ENCODE results near the gene RAI14.

RAI14 gene
- 7.8 to 61.5 (median 29.2) reads per million in 17 experiments for total RNA-seq

GRCh38 chr5:34656001-34656699, at the start of gene RAI14:
Gene RAI14 (plus strand): TSS chr5:34656328. CDS start chr5:34686920, 30,592 bp downstream.
- DNase-seq: peak; percentile 37 to 76 (median 52)

DNA sequence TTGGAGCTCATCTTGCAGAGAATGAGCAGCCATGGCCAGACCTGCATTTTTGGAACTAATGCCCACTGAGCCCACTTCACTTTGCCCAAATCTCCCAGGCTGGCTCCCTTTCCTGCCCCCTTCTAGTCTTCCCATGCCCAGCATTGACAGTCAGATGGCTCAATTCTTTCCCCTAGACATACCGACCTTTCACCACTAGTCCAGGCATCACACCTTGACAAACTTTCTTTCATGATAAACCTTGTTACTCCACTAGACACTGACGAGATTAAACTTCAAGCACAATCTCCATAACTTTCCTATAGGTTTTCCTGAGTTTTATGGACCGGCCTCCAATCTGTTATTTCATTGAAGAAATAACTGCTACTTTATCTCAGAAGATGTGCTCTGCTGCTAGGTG, 47.8 kb upstream of the RAI14 start:
- no peak for DNase-seq

DNA sequence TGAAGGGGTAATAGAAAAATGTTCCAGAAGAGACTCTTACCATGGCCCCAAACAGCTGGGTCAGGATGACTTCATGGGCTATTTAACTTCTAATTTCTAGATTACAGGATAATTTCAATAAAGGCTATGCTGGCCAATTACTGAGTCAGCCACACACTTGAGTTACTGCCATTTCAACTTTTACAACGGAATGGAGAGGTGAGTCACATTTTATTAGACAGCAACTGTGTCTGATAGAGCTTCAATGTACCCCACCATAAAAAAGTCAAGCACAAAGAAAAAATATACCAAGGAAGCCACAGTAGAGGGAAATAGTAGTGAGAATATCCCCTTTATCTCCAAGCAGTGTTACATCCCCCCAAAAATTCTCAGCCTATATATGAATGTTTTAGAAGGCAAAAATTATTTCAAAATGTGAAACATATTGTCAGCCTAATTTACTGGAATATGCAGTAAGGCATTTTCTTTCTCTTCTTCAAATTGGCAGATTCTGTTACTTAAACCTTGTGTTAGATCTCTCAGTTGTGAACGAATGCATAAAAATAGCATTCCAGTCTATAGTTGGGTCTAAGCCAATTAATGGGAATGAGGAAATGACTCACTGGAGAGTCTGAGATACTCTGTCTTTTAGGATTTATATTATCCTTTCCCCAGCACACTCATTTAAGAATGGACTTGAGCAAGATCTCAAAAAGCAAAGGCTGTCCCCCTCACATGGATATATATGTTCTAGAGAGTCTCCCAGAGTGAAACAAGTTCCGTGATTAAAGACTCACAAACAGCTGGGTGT, 47.1 kb upstream of the RAI14 start:
- peak in 2 of 4 experiments; percentile 33 to 42 for DNase-seq

- DNase-seq: no peak
Measured at GRCh38 chr5:34609951-34610441, 46.1 kb upstream of the RAI14 start.

DNA sequence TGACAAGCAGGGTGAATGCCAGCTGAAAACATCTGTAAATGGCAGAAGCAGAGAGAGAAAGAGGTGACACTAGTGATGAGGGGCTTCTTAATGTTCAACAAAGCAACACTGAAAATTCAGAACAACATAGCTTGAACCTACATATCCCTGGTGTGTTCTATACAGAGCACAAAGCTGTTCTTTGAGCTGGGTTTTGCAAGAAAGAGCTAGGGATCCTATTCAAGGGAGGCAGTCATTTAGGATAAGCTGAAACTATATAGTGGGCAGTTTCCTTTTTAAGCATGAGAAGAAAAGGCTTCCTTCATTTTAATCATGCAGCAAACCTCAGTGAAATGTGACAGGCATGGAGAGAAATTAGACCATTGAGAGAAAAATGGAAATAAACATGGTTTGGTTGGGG, 45.6 kb upstream of the RAI14 start:
- DNase-seq: no peak

GRCh38 chr5:34611464-34612415, 44.4 kb upstream of the RAI14 start:
- DNase-seq: no peak

DNA sequence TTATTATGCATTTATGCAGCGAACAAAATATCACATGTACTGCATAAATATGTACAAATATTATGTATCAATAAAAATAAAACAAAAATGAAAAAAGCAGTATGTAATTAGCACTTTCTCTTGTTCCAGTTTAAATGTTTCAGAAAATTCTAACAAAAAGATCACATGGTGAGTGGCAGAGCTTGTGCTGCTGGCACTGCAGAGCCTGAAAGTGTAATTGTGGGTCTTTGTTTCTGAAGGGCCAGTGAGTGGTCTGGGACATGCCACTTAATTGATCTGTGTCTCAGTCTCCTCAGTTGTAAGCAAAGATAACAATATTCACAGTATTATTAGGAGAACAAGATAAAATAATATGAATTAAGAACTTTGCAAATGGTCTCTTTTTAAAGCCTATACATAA, 39.5 kb upstream of the RAI14 start:
- no peak for DNase-seq

DNA sequence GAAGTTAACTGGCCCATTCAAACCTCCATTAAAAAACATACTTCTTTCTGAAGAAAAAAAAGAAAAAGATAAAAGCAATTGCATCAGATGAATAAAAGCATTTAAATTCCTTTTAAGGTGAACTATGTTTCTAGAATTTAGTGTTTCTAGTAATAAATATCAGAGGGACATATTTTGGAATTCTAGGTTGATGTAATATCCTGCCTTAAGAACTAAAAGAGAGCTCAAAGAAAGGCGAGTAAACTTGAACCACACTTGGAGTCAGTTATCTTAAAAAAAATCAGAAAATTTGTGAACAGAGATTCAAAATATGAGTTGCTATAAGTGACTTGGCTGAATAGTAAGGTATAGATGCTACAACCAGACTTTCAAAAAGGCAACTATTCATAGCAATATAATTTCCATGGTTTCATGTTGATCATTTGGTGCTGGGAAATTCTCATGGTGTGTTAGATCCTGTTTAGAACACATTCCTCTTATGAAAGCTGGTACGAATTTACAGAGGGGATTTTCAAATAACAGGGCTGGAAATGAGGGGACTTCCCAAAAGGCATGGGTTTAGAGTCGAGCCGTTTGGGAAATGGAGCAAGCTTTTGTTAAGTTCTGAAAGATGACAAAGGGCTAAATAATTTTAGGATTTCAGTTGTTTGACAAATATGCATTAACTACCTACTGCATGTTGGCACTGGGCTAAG, 37.6 kb upstream of the RAI14 start:
- no peak for DNase-seq

GRCh38 chr5:34620185-34620584, 35.9 kb upstream of the RAI14 start:
- no peak for DNase-seq

GRCh38 chr5:34621277-34622097, 34.6 kb upstream of the RAI14 start:
- no peak for DNase-seq

GRCh38 chr5:34622098-34622400, 34.1 kb upstream of the RAI14 start:
- DNase-seq: no peak

- no peak for DNase-seq
Measured at GRCh38 chr5:34624691-34625090, 31.4 kb upstream of the RAI14 start.

DNA sequence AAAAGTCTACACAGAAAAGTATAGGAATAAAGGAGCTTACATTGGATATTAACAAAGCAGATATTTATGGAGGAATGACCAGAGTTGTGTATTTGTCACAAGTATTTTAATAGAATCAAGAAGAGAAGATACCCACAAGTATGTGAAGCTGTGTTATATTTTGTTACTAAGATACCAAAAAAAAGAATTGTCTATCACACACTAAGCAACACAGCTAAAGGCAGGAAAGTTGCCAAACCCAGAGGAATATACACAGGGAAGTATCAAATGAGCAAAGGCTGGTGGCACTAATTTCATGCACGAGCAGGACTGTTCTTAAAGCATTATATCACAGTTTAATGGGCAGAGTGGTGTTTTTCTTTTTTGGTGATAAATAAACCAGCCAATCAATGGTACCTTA, 30.9 kb upstream of the RAI14 start:
- DNase-seq: no peak

DNA sequence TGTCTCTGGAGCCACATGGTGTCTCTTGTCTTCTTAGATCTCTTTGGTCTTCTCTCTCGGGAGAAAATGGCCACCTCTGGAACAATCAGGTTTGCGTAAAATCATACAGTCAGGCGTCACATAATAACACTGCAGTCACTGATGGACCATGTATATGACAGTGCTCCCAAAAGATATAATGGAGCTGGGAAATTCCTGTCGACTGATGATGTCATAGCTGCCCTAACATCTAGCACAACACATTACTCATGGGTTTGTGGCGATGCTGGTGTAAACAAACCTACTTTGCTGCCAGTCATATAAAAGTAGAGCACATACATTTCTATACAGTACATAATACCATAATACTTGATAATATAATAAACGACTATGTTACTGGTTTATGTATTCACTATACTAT, 30.1 kb upstream of the RAI14 start:
- DNase-seq: peak in 1 of 4 experiments; percentile 2

DNA sequence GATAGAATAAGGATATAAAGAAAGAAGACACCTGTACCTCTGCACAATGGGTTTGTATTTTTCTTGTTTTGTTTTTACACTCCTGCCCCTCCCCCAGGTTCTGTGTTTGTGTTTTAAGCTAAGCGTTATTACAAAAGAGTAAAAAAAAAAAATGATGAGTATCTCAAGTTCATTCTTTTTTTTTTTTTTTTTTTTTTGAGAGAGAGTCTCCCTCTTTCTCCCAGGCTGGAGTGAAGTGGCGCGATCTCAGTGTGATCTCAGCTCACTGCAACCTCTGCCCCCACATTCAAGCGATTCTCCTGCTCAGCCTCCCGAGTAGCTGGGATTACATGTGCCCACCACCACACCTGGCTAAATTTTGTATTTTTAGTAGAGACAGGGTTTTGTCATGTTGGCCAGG, 29.4 kb upstream of the RAI14 start:
- DNase-seq: no peak

DNA sequence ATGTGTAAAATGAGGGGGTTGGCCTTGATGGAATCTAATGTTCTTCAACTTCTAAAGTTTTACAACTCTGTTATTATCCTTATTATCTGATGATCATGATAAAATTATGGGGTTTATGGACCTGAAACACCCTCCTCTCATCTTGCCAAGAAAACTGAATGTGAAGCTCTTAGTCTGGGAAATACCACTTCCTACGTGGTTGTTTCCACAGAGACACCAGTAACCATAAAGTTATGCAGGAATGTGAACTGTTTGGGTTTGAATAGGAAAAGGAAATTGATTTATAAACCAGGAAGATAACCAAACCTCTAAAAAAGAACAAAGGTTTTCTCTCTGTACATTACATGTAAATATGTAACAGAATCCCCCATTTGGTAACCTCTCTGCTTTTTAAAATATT, 28.3 kb upstream of the RAI14 start:
- no peak for DNase-seq

- no peak for DNase-seq
Measured at GRCh38 chr5:34628373-34628772, 27.8 kb upstream of the RAI14 start.

DNA sequence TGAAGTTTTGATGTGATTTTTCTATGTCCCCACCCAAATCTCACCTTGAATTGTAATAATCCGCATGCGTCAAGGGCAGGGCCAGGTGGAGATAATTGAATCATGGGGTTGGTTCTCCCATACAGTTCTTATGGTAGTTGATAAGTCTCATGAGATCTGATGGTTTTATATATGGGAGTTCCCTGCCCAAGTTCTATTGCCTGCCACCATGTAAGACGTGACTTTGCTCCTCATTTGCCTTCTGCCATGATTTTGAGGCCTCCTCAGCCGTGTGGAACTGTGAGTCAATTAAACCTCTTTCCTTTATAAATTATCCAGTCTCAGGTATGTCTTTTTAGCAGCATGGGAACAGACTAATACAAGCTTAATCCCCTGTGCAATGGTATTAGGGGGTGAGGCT, 25.5 kb upstream of the RAI14 start:
- no peak for DNase-seq

DNA sequence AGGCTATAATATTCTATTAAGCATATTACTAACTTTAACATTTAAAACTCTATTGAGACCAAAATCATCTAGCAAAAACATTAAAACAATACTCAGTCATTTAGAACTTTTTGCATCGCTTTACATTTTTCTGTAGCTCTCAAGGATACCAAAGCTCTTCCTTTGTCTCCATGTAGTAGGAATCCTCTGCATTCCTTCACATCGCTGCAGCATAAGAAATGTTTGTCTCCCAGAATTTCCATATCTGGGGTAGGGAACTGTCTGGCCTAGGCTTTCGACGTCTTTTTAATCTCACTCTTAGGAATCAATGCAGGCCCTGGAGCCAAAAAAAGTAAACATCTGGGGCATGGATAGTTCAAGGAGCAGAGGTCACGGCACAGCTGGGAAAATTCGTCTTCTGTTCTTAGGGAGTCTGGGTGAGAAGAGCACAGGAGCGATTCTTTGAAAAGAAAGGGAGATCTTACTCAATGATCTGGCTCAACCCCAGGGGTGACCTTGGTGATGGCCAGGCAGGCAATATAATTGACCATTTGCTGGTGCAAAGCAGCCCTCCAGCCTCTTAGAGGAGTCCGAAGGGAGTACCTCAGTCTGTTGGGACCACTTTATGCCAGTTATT, 23.2 kb upstream of the RAI14 start:
- no peak for DNase-seq

- DNase-seq: no peak
Measured at GRCh38 chr5:34639852-34640626, 16.1 kb upstream of the RAI14 start.
